Right atrium auricular region (tissue), 2 donors: Measurements from ENCODE around the gene CENPM. TPM values are rescaled to one million over a fixed set of nuclear protein-coding genes. Genes with fewer than 3 reads are reported as not detected.

Experiments
- DNase-seq: peaks from one replicate; pipeline ENCODE4 v3.0.0-alpha.2; 2019; ENCODE audit warnings: low spot score
- H3K27ac ChIP-seq, 2 donors: fragments of 200-600 bp; sonication (generic); 1 replicate in 1 of 2; 2 replicates in 1 of 2; pipeline ENCODE4 v1.5.1; 2016 to 2019
- H3K27me3 ChIP-seq, 2 donors: fragments of 200-600 bp; sonication (generic); one replicate each; pipeline versions ENCODE4 v1.5.1 to v1.6.0; 2017 to 2019
- H3K36me3 ChIP-seq: fragments of 200-600 bp; sonication (generic); one replicate; pipeline ENCODE4 v1.5.1; 2016
- H3K4me1 ChIP-seq, 2 donors: fragments of 200-600 bp; sonication (generic); one replicate each; pipeline versions ENCODE4 v1.5.1 to v1.6.0; 2017 to 2019
- H3K4me3 ChIP-seq, 2 donors: fragments of 200-600 bp; sonication (generic); 1 replicate in 1 of 2; 2 replicates in 1 of 2; pipeline ENCODE4 v1.5.1; 2017 to 2019; ENCODE audit warnings: mild to moderate bottlenecking in 1 of 2, moderate library complexity in 1 of 2
- H3K9me3 ChIP-seq, 2 donors: fragments of 200-600 bp; sonication (generic); one replicate each; pipeline ENCODE4 v1.5.1; 2019
- CTCF ChIP-seq, 2 donors: fragments of 200-600 bp; sonication (generic); IDR thresholded peaks; one replicate each; pipeline ENCODE4 v1.5.1; 2019; ENCODE audit warnings: antibody characterized with exemption in 2 of 2
- total RNA-seq, 2 donors: library from RNA; depleted of rRNA; stranded (reverse); fragments of >200 nt; gene quantifications; one replicate each; pipeline ENCODE4 v1.1.0, GENCODE V29; 2016

Gene CENPM
- not detected for total RNA-seq

- Histone ChIP-seq H3K27me3 (no peaks in the 10 kb centered on the region), H3K9me3 (no peaks in the 10 kb centered on the region), H3K27ac (peak within 1 kb of the TSS; percentile 7 to 45), H3K36me3 (no peaks in the 10 kb centered on the region), H3K4me3 (peak within 1 kb of the TSS; percentile 63 to 73), H3K4me1 (peaks cover 0 to 8% of the 10 kb centered on the region in 2 donors)
- DNase-seq = peak; percentile 92
- TF ChIP-seq CTCF (IDR thresholded peaks at IDR 0.05) = peak in 1 of 2 donors; percentile 11
Measured at GRCh38 chr22:41946629-41947423, at the start of gene CENPM. CENPM (minus strand) TSS chr22:41947152; CDS start chr22:41947076, 76 bp downstream.

GRCh38 chr22:41995211-41995610 is 48.3 kb upstream of the CENPM start:
- no peak for TF ChIP-seq CTCF (IDR thresholded peaks at IDR 0.05)

GRCh38 chr22:41992496-41992895 is 45.5 kb upstream of the CENPM start:
- no peak for TF ChIP-seq CTCF (IDR thresholded peaks at IDR 0.05)
- no peaks in the 10 kb centered on the region for H3K27me3 ChIP-seq
- no peaks in the 10 kb centered on the region for H3K9me3 ChIP-seq
- H3K36me3 ChIP-seq = no peaks in the 10 kb centered on the region
- no peak overlapping the region for H3K27ac ChIP-seq
- no peaks in the 10 kb centered on the region for H3K4me1 ChIP-seq
- H3K4me3 ChIP-seq = no peak overlapping the region
- DNase-seq = no peak

More at GRCh38 chr22:41995211-41995610, 48.3 kb upstream of the CENPM start:
- Histone ChIP-seq H3K4me1 (peaks cover 0 to 10% of the 10 kb centered on the region in 2 donors), H3K36me3 (no peaks in the 10 kb centered on the region), H3K27ac (no peak overlapping the region), H3K4me3 (no peak overlapping the region), H3K9me3 (no peaks in the 10 kb centered on the region), H3K27me3 (no peaks in the 10 kb centered on the region)
- DNase-seq = no peak

- no peaks in the 10 kb centered on the region for H3K9me3 ChIP-seq
- no peak for TF ChIP-seq CTCF (IDR thresholded peaks at IDR 0.05)
- DNase-seq = no peak
- H3K4me1 ChIP-seq = no peaks in the 10 kb centered on the region
- no peak overlapping the region for H3K27ac ChIP-seq
- H3K27me3 ChIP-seq = no peaks in the 10 kb centered on the region
- H3K4me3 ChIP-seq = no peak overlapping the region
- no peaks in the 10 kb centered on the region for H3K36me3 ChIP-seq
Measured at GRCh38 chr22:41991111-41991510, 44.2 kb upstream of the CENPM start.

GRCh38 chr22:41989246-41989645 is 42.3 kb upstream of the CENPM start:
- no peak for DNase-seq
- no peak for TF ChIP-seq CTCF (IDR thresholded peaks at IDR 0.05)
- no peak overlapping the region for H3K27ac ChIP-seq
- no peaks in the 10 kb centered on the region for H3K27me3 ChIP-seq
- H3K4me3 ChIP-seq = no peak overlapping the region
- no peaks in the 10 kb centered on the region for H3K4me1 ChIP-seq
- no peaks in the 10 kb centered on the region for H3K9me3 ChIP-seq
- no peaks in the 10 kb centered on the region for H3K36me3 ChIP-seq
